Type B pancreatic cell (in vitro differentiated cells): ENCODE measurements around the gene EMC1. TPM values are rescaled to one million over a fixed set of nuclear protein-coding genes. Genes with fewer than 3 reads are reported as not detected.
"Not testable (repeated sequence)": the region's sequence is repeated elsewhere in the genome, so short reads cannot be mapped to it uniquely, and the experiment has no call there.

Experiments used
- DNase-seq: peaks from one replicate; pipeline ENCODE4 v3.0.0; 2021; ENCODE audit warnings: mixed read lengths; ENCODE audit not compliant: unreplicated experiment; ENCODE audit errors: extremely low spot score
- H3K27ac Mint-ChIP-seq: 2 replicates; pipeline ENCODE4 v1.8.0; 2021; ENCODE audit warnings: mild to moderate bottlenecking, mixed read lengths
- H3K27me3 Mint-ChIP-seq: 2 replicates; pipeline ENCODE4 v1.8.0; 2021; ENCODE audit warnings: mixed read lengths
- H3K36me3 Mint-ChIP-seq: 2 replicates; pipeline ENCODE4 v1.8.0; 2021; ENCODE audit warnings: mixed read lengths
- H3K4me1 Mint-ChIP-seq: one replicate; pipeline ENCODE4 v1.8.0; 2021; ENCODE audit warnings: mixed read lengths; ENCODE audit not compliant: unreplicated experiment
- H3K4me3 Mint-ChIP-seq: 2 replicates; pipeline ENCODE4 v1.8.0; 2021; ENCODE audit warnings: mild to moderate bottlenecking, mixed read lengths
- H3K9me3 Mint-ChIP-seq: 2 replicates; pipeline ENCODE4 v1.8.0; 2021; ENCODE audit warnings: mixed read lengths
- long read RNA-seq: library from polyadenylated mRNA; unstranded; transcript quantifications from one replicate; pipeline ENCODE4 v2.0.0, GENCODE V29; 2020
- total RNA-seq: library from RNA; stranded (reverse); gene quantifications from 2 replicates; pipeline ENCODE4 v1.2.1, GENCODE V29; 2021; ENCODE audit warnings: low replicate concordance
- TF ChIP-seq, protein P1 (sequence below): fragments of 200-600 bp; sonication (generic); conservative IDR thresholded peaks from 2 replicates; pipeline ENCODE4 v1.5.0; 2021; ENCODE audit warnings: antibody characterized with exemption, mild to moderate bottlenecking

Gene EMC1
- total RNA-seq, result 48.6 and 60.1 TPM in 2 replicates
- long read RNA-seq, full-length matches to known transcripts, result 108 of 151 reads
- long read RNA-seq, partial matches to known transcripts, result 22 of 151 reads
- long read RNA-seq, other reads (novel, unspliced or antisense), result 21 of 151 reads

DNA sequence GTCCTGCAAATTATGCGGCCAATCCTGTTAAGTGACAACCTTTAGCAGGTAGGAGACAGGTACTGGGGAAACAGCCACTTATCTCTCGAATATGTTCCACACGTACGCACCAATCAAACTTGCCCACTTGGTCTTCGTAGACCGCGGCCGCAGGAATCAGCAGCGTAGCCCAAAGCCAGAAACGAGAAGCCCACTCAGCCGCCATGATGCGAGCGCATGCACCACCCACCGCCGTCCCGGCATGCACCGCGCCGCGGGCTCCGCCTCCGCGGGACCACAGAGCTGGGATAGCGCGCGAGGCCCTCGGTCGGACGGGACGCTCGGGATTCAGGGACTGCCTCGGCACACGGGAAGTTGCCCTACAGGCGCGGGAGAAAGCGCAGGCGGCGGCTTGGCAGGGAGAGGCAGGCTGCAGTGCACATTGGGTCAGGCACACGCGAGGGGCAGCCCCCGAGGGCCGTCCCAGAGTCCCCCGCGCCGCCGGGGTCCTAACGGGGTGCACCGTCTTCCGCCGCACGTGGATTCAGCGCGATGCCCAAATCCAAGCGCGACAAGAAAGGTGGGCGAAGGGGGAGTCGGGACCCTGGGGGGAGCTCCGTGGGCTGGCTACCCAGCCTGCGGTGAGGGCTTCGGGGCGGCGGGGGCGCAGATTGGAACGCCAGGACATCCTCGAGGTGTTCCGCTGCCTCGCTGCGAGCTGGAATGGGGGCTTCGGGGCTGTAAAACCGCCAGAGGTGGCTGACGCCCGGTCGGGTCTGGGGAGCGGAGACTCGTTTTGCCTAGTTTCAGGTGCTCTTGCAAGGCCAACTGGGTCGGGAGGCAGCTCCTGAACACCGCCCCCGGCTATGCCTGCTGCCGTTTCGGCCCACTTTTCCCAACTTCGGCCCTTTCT is at the start of gene EMC1, which contains the start of gene MRTO4:
TSS of gene EMC1 (minus strand) at position 220 of the 892 bp plus-strand sequence. CDS start at position 205, 15 bp downstream.
TSS of gene MRTO4 (plus strand) at position 501 of the 892 bp plus-strand sequence. CDS start at position 532, 31 bp downstream.
- no peaks in the 10 kb centered on the region for H3K9me3 Mint-ChIP-seq
- no peaks in the 10 kb centered on the region for H3K36me3 Mint-ChIP-seq
- H3K27ac Mint-ChIP-seq, result peak within 1 kb of the TSS; percentile 91
- H3K4me1 Mint-ChIP-seq, result peaks cover 18% of the 10 kb centered on the region
- DNase-seq, result peak; percentile 94
- no peaks in the 10 kb centered on the region for H3K27me3 Mint-ChIP-seq
- peak within 1 kb of the TSS; percentile 96 for H3K4me3 Mint-ChIP-seq
- TF ChIP-seq, protein P1, sequence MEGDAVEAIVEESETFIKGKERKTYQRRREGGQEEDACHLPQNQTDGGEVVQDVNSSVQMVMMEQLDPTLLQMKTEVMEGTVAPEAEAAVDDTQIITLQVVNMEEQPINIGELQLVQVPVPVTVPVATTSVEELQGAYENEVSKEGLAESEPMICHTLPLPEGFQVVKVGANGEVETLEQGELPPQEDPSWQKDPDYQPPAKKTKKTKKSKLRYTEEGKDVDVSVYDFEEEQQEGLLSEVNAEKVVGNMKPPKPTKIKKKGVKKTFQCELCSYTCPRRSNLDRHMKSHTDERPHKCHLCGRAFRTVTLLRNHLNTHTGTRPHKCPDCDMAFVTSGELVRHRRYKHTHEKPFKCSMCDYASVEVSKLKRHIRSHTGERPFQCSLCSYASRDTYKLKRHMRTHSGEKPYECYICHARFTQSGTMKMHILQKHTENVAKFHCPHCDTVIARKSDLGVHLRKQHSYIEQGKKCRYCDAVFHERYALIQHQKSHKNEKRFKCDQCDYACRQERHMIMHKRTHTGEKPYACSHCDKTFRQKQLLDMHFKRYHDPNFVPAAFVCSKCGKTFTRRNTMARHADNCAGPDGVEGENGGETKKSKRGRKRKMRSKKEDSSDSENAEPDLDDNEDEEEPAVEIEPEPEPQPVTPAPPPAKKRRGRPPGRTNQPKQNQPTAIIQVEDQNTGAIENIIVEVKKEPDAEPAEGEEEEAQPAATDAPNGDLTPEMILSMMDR, result no peak

DNA sequence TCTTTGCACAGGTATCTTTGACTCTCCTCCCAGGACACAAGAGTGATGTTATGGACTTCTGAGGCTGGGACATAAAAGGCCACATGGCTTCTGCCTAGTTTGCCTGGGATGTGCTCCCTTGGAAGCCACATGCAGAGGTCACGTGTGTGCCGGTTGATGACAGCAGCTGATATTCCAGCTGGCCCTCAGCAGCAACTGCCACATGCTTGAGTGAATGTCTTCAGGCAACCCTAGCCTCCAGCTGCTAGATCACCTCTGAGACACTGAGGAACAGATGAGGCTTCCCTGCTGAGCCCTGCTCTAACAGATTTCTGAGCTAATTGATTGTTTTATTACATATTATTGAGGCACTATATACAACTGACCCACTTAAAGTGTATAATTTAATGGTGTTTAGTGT is 48.9 kb upstream of the EMC1 start:
- no peak for DNase-seq
- TF ChIP-seq, protein P1, result no peak
- Mint-ChIP-seq H3K4me1 (no peaks in the 10 kb centered on the region), H3K36me3 (peaks cover 32% of the 10 kb centered on the region), H3K27me3 (no peaks in the 10 kb centered on the region), H3K4me3 (no peak overlapping the region), H3K27ac (no peak overlapping the region), H3K9me3 (peaks cover 11% of the 10 kb centered on the region)

DNA sequence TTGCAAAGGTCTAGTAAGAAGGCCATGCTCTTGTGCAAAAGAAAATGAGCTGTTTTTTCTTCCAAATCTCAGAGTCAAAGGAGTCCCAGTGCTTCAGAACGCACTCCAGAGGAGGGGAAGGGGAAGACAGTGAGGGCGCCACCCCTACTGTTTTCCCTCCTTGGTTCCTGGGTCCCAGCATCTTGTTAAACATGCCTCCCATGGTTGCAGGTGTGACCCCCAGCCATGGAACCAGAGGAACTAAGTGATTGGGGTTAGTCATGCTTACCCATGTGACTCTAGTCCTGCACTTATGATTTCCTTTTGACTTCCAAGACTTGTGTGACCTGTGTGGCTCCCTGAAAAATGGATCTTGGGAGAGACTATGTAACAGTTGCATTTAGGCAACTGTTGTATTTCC is 43.3 kb upstream of the EMC1 start:
- TF ChIP-seq, protein P1, result no peak
- DNase-seq, result no peak
- H3K4me1 Mint-ChIP-seq, result no peaks in the 10 kb centered on the region
- H3K36me3 Mint-ChIP-seq, result peaks cover 24% of the 10 kb centered on the region
- peaks cover 4% of the 10 kb centered on the region for H3K27me3 Mint-ChIP-seq
- H3K9me3 Mint-ChIP-seq, result peaks cover 19% of the 10 kb centered on the region
- no peak overlapping the region for H3K4me3 Mint-ChIP-seq
- no peak overlapping the region for H3K27ac Mint-ChIP-seq

DNA sequence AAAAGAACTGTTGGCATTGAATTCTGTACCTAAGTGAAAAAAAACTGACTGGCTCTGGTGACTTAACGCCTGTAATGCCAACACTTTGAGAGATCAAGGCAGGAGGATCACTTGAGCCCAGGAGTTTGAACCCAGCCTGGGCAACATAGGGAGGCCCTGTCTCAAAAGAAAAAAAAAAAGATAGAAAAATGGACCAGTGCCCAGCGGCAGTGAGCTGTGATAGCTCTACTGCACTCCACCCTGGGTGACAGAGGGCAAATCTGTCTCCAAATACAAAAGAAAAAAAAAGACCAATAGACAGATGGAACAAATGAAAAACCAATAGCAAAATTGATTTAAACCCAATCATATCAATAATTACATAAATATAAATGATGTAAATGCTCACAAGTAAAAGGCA is 37.9 kb upstream of the EMC1 start:
- Mint-ChIP-seq H3K27ac (no peak overlapping the region), H3K4me3 (peak overlapping the region; percentile 77)

DNA sequence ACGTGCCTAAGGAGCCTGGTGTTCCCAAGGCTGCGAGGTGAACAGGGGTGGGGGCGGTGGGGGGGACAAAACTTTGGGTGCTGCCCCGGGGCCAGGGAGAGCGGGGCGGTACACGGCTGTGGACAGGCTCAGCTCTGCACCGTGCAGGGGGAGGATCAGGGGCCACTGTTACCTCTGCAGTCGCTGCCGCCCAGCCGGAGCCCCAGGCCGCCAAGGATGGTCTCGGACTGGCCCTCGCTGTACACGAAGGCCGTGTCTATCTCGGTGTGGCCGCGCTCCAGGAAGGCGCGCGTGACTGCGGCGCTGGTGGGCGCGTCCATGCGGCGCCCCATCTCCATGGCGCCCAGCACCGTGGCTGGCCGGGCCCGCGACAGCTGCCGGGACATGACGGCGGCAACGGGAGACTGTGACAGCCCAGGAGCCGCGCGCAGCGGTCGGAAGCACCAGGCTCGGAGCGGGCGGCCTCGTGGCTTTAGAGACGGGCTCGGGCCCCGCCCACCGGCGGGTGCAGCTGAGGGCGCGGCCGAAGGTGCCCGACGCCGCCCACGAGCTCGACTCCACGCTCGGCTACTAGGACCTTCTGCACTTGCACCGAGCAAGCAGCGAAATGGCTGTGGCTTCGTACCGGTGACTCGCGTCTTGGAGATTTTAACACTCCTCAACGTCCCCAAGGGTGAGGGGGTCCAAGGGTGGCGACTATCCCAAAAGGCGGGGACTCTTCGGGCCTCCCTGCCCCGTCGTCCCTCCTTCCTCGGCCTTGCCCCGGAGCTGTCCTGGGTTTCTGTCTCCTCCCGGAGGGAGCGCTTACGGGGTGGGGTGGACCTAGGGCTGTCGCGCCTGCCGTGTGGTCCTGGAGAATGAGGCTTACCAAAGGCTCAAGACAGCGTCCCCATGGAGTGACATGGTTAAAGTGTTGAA is 37.3 kb upstream of the EMC1 start, which contains the start of gene AKR7A3:
TSS of gene AKR7A3 (minus strand) at position 447 of the 918 bp plus-strand sequence. CDS start at position 386, 61 bp downstream.
- H3K36me3 Mint-ChIP-seq, H3K4me1 Mint-ChIP-seq, H3K9me3 Mint-ChIP-seq, DNase-seq: not testable (repeated sequence)
- H3K27me3 Mint-ChIP-seq, result peaks cover 18% of the 10 kb centered on the region
- H3K27ac Mint-ChIP-seq, result peak within 1 kb of the TSS; percentile 26
- H3K4me3 Mint-ChIP-seq, result peak within 1 kb of the TSS; percentile 77

More for the DNA sequence above, 37.9 kb upstream of the EMC1 start:
- Mint-ChIP-seq H3K36me3 (peaks cover 11% of the 10 kb centered on the region), H3K9me3 (peaks cover 1% of the 10 kb centered on the region), H3K27me3 (peaks cover 18% of the 10 kb centered on the region), H3K4me1 (no peaks in the 10 kb centered on the region)
- TF ChIP-seq, protein P1, result no peak
- no peak for DNase-seq
